ENCODE results near the gene ZNF106.

Gene ZNF106

GRCh38 chr15:42404461-42405235, 86.3 kb downstream of the ZNF106 start:
- DNase-seq (ENCODE audit: low spot score) = no peak
- TF ChIP-seq CTCF (IDR thresholded peaks at IDR 0.05; ENCODE audit: extremely low read depth, insufficient read depth, missing control alignments) = no peak
- in situ Hi-C loops (cut with MboI; ENCODE audit: low pct_unique_long_range_greater_than_20kb, low sequenced_read_pairs, unreplicated experiment) = no loop called here

- in situ Hi-C loops (cut with MboI; ENCODE audit: low pct_unique_long_range_greater_than_20kb, low sequenced_read_pairs, unreplicated experiment) = no loop called here
- no peak for DNase-seq (ENCODE audit: low spot score)
- TF ChIP-seq CTCF (IDR thresholded peaks at IDR 0.05; ENCODE audit: extremely low read depth, insufficient read depth, missing control alignments) = no peak
These were observed 87.6 kb downstream of the ZNF106 start for GRCh38 chr15:42403389-42403788.

GRCh38 chr15:42402455-42403205, 88.3 kb downstream of the ZNF106 start:
- no peak for TF ChIP-seq CTCF (IDR thresholded peaks at IDR 0.05; ENCODE audit: extremely low read depth, insufficient read depth, missing control alignments)
- in situ Hi-C loops (cut with MboI; ENCODE audit: low pct_unique_long_range_greater_than_20kb, low sequenced_read_pairs, unreplicated experiment) = no loop called here

GRCh38 chr15:42401544-42402454, 89.1 kb downstream of the ZNF106 start:
- in situ Hi-C loops (cut with MboI; ENCODE audit: low pct_unique_long_range_greater_than_20kb, low sequenced_read_pairs, unreplicated experiment) = no loop called here
- DNase-seq (ENCODE audit: low spot score) = peak; percentile 56
- no peak for TF ChIP-seq CTCF (IDR thresholded peaks at IDR 0.05; ENCODE audit: extremely low read depth, insufficient read depth, missing control alignments)

More at GRCh38 chr15:42402455-42403205, 88.3 kb downstream of the ZNF106 start:
- DNase-seq (ENCODE audit: low spot score) = no peak

GRCh38 chr15:42395838-42396237, 95.1 kb downstream of the ZNF106 start:
- no peak for TF ChIP-seq CTCF (IDR thresholded peaks at IDR 0.05; ENCODE audit: extremely low read depth, insufficient read depth, missing control alignments)
- in situ Hi-C loops (cut with MboI; ENCODE audit: low pct_unique_long_range_greater_than_20kb, low sequenced_read_pairs, unreplicated experiment) = no loop called here
- DNase-seq (ENCODE audit: low spot score) = no peak

GRCh38 chr15:42394106-42394505, 96.8 kb downstream of the ZNF106 start:
- in situ Hi-C loops (cut with MboI; ENCODE audit: low pct_unique_long_range_greater_than_20kb, low sequenced_read_pairs, unreplicated experiment) = no loop called here
- no peak for TF ChIP-seq CTCF (IDR thresholded peaks at IDR 0.05; ENCODE audit: extremely low read depth, insufficient read depth, missing control alignments)
- DNase-seq (ENCODE audit: low spot score) = no peak

Measured in GM13977 (cell line).